ENCODE results near the gene CDHR5.

CDHR5 gene

GRCh38 chr11:643849-644738 lies 19.3 kb upstream of the CDHR5 start:
- DNase-seq = no peak

- no peak for DNase-seq
Measured at GRCh38 chr11:643366-643765, 18.6 kb upstream of the CDHR5 start.

- no peak for DNase-seq
Measured at GRCh38 chr11:641806-642370, 17.1 kb upstream of the CDHR5 start.

GRCh38 chr11:640021-640706 lies 15.4 kb upstream of the CDHR5 start:
- no peak for DNase-seq

GRCh38 chr11:639332-639955 lies 14.7 kb upstream of the CDHR5 start:
- DNase-seq = no peak

GRCh38 chr11:638631-639331 lies 14.0 kb upstream of the CDHR5 start:
- DNase-seq = no peak

- no peak for DNase-seq
Measured at GRCh38 chr11:637593-638521, 13.1 kb upstream of the CDHR5 start.

- DNase-seq = no peak
Measured at GRCh38 chr11:637333-637592, 12.5 kb upstream of the CDHR5 start.

- no peak for DNase-seq
Measured at GRCh38 chr11:636511-637332, 12.0 kb upstream of the CDHR5 start, which contains the start of gene DRD4. Gene DRD4, plus strand, starts transcription at chr11:637269. Its CDS starts 36 bp downstream, at chr11:637305.

- no peak for DNase-seq
Measured at GRCh38 chr11:635945-636510, 11.3 kb upstream of the CDHR5 start.

- DNase-seq = no peak
Measured at GRCh38 chr11:630871-631270, 6.1 kb upstream of the CDHR5 start.

- DNase-seq = no peak
Measured at GRCh38 chr11:629237-629583, 4.5 kb upstream of the CDHR5 start.

- DNase-seq = no peak
Measured at GRCh38 chr11:628056-628455, 3.3 kb upstream of the CDHR5 start.

- no peak for DNase-seq
Measured at GRCh38 chr11:627308-627576, 2.5 kb upstream of the CDHR5 start.

- DNase-seq = no peak
Measured at GRCh38 chr11:626475-627307, 1.9 kb upstream of the CDHR5 start, which contains the start of gene SCT. Gene SCT, minus strand, starts transcription at chr11:627181. Its CDS starts 38 bp downstream, at chr11:627143.

- DNase-seq = no peak
Measured at GRCh38 chr11:625636-626268, 997 bp upstream of the CDHR5 start.

- DNase-seq = no peak
Measured at GRCh38 chr11:623999-624704, 603 bp downstream of the CDHR5 start.

GRCh38 chr11:623349-623869 lies 1.3 kb downstream of the CDHR5 start:
- DNase-seq = no peak

- no peak for DNase-seq
Measured at GRCh38 chr11:621838-622237, 2.9 kb downstream of the CDHR5 start.

Measured in DMS 273 treated with DMSO at 0.1 percent for 48 hours (cell line).